HG02943 (cell line): ENCODE measurements around the gene POU2F1.
A peak's percentile ranks its signal among the peaks of the same experiment; 100 is the strongest.
"Not testable (repeated sequence)": the region's sequence is repeated elsewhere in the genome, so short reads cannot be mapped to it uniquely, and the experiment has no call there.

Experiments
- ATAC-seq: cut with Tn5 transposase; IDR thresholded peaks from one replicate; pipeline ENCODE4 v1.9.1; 2021; ENCODE audit warnings: mild to moderate bottlenecking, low read depth, moderate library complexity; ENCODE audit not compliant: unreplicated experiment

Gene POU2F1

DNA sequence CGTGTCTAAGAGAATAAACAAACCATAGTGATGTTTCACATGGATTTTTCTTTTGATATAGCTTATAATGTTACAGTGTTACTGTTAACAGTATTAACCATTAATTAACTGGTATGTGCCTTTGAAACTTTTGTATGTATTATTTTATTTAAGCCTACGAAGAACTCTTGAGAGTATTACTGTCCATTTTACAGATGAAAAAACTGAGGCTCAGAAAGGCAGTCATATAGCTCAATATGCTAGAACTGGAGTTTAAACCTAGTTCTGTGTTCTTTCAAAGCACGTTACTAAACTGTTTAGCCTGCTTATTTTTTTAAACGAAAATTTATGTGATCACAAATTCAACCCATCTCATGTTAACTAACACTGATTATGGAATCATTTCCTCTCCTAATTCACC lies 83.5 kb downstream of the POU2F1 start:
- no peak for ATAC-seq

DNA sequence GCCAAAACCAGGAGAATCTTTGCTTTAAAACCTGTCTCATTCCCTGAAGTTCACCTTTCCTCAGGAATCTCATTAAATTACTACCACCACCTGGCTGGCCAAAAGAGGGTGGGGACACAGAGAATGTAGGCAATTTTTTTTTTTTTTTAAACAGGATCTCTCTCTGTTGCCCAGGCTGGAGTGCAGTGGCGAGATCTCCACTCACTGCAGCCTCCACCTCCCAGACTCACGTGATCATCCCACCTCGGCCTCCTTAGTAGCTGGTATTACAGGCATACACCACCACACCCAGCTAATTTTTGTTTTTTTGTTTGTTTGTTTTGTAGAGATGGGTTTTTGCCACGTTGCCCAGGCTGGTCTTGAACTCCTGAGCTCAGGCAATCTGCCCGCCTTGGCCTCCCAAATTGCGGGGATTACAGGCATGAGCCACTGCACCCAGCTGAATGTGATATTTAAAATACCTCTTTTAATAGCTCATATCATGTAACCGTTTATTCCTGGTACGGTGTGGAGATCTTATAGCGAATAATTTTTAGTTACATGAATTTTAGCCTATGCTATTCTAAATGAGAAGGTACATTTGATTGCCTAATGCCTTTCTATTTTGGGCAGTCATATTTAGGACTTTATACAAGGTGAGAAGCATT lies 84.5 kb downstream of the POU2F1 start:
- no peak for ATAC-seq

DNA sequence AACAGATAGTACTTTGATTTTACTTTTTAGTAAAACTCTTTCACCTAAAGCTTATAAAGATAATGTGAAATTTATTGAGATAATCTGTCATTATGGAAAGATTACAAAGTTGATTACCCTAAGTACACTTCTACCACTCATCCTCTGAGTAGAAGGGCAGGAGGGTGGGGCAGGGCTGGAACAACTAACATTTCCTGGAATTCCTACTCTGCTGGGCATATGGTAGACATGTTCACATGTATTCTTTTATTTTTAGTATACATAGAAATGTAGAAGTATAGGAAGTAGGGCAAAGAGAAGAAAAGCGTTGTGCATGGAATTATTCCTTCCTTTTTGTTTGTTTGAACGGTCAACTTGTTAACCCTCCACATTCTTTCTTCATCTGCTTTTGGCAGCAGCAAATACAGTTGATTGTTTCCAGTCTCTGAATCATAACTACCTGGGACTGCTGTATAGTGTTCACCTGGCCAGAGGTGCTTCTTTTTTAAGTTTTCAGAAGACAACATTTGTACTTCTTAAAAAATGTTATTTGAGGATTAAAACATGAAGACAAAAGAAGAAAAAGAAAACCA lies 85.1 kb downstream of the POU2F1 start:
- no peak for ATAC-seq

DNA sequence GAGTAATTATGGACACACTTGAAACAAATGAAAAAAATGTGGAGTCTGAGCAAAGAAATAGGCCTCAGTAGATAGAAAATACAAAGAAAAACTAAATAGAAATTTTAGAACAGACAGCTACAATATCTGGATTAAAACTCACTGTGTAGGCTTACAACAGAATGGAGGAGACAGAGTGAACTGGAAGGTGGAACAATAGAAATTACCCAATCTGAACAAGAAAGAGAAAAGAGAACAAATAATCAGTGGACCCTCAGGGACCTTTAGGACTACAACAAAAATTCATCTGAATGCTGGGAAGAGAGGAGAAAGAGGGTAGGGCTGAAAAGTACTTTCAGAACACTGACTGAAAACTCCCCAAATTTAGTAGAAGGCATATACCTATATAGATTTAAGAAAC lies 90.0 kb downstream of the POU2F1 start:
- ATAC-seq = no peak

GRCh38 chr1:167312871-167313270 lies 92.2 kb downstream of the POU2F1 start:
- ATAC-seq = no peak

DNA sequence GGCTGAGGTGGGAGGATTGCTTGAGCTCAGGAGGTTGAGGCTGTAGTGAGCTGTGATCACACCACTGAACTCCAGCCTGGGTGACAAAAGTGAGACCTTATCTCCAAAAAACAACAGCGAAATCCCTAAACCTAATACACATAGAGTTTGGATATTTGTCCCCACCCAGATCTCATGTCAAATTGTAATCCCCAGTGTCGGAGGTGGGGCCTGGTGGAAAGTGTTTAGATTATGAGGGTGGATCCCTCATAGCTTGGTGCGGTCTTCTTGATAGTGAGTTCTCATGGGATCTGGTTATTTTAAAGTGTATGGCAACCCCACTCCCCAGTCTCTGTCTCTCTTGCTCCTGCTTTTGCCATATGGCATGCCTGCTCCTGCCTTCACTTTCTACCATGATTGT lies 94.0 kb downstream of the POU2F1 start:
- ATAC-seq = no peak

- ATAC-seq = no peak
Measured at GRCh38 chr1:167317463-167317862, 96.8 kb downstream of the POU2F1 start.

GRCh38 chr1:167319206-167319605 lies 98.5 kb downstream of the POU2F1 start:
- not testable (repeated sequence) for ATAC-seq

DNA sequence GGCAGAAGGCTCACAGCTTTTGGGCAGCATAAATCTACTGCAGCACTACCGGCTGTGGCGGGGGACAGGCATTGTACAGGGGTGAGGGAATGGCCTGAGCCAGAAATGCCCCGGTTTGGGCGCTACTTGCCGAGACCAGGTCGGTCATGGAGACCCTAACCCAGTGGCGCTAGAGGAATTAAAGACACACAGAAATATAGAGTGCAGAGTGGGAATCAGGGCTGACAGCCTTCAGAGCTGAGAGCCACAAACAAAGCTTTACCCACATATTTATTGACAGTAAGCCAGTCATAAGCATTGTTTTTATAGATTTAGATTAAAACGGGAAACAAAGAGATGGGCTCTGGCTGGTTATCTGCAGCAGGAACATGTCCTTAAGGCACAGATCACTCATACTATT lies 101.8 kb downstream of the POU2F1 start:
- ATAC-seq = no peak

DNA sequence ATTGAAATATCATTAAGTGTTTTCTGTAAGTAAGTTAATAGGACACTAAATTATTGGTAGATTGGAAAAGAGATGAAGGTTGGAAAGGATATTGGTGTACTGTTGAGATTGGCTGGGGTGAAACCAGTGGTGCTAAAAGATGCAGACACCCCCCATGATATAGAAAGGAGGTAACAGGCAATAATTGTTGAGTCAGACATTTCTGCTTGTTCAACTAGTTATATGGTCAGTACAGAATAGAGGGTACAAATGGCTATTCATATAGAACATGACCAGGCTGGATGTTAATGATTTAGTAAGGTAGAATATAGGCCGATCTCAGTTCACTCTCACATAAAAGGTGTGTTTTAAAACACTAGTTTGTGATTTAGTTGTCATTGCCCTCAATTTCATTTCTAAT lies 104.5 kb downstream of the POU2F1 start:
- no peak for ATAC-seq

DNA sequence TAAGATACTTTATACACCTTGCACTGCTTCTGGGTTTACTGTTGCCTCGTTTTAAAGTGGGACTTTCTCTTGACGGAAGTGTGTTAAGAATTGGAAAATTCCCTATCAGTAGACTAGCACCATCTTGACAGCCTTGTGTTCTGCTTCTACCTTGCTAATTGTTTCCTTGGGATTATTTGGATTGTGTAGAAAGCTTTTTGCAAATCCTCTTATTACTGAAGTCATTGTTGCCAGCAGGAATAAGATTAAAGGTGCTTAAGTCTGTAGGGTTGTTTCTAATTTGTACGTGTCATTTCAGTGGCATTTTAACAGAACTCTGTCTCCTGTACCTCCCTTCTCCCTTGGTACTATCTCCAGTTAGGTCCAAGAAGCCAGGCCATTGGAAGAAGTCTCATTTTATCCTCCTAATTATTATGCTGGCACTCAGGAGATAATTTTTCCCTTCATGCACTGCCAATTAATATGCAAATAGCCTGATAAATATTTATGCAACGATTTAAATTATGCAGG lies 107.7 kb downstream of the POU2F1 start:
- no peak for ATAC-seq

- peak; percentile 62 for ATAC-seq
Measured at GRCh38 chr1:167328816-167329483, 108.3 kb downstream of the POU2F1 start.

DNA sequence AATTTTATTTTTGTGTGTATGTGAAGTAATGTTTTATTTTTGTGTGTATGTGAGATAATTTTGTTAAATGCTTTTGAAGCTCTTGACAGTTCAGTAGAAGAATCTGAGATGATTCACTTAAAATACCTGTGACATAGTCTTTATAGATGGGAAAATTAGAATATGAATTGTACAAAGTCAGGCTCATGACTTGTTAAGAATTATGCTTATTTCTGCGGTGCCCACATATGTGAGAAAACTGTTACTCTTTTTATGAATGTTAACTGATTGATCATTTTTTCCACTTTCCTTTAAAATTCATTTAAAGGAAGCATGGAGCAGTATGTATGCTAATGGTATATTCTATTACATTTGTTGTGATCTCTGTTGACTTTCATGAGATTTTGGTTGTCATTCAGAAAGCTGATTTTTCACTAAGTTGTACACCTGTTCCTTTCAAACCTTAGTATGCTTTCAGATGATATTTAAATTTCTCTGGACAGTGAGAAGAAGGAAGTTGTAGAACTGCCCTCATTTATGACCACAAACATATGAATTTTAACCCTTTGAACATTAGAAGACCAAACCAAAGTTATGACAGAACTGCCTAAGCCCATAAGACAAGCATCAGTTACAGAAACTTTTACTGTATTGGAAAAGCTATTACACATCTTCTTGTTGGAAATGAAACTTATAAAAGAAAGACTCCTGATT lies 110.1 kb downstream of the POU2F1 start:
- ATAC-seq = no peak

- ATAC-seq = no peak
Measured at GRCh38 chr1:167331650-167332049, 111.0 kb downstream of the POU2F1 start.

DNA sequence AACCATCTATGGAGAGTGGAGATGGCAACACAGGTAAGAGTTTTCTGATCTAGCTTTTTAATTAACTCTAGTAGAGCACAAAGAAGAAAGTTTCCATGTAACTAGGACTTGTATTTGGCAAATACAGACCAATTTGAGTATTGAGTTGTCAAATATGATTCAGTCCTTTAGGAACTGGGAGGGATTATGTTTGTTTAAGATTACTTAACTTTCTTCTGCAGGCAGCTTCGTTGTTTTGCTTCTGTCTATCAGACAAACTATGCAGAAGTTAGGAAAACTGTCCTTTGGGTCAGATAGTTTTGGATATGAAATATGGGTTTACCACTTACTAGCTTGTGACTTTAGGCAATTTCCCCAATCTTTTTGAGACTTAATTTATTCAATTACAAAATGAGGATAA lies 111.8 kb downstream of the POU2F1 start:
- ATAC-seq = no peak

DNA sequence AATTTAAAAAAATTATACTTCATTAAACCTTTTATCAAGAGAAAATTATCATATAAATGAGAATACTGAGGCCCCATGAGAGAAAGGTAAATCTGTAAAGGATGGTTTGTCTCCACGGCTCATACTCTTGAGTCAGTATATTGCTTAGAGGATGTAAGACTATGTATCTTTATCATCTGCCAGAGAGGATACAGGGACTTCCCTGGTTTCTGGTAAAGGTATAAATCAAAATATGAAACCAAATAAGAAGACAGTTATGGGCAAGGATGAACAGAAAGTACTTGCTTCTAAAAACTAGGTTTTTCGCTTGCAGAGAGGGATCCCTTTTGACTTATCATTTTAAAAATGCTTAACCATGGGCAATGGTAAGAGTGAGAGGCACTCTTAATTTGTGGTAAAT lies 112.4 kb downstream of the POU2F1 start:
- no peak for ATAC-seq

GRCh38 chr1:167333703-167334102 lies 113.0 kb downstream of the POU2F1 start:
- no peak for ATAC-seq

- no peak for ATAC-seq
Measured at GRCh38 chr1:167339405-167339804, 118.7 kb downstream of the POU2F1 start.

- ATAC-seq = no peak
Measured at GRCh38 chr1:167342846-167343245, 122.2 kb downstream of the POU2F1 start.

DNA sequence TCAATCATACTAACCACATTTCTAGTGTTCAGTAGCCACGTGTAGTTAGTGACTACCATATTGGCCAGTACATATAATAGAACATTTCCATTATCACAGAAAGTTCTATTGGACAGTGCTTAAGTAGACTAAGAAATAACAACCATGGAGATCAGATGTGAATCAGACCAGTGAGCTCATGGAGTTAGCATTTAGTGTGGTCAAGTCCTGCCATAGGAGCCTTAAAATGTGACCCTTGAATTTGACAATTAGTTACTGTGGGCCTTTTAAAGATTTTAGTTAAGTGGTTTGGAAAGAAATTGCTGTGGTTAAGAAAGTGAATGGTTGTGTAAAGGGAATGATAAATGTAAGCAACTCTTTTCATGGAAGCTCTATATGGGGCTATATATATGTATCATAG lies 123.4 kb downstream of the POU2F1 start:
- ATAC-seq = no peak

DNA sequence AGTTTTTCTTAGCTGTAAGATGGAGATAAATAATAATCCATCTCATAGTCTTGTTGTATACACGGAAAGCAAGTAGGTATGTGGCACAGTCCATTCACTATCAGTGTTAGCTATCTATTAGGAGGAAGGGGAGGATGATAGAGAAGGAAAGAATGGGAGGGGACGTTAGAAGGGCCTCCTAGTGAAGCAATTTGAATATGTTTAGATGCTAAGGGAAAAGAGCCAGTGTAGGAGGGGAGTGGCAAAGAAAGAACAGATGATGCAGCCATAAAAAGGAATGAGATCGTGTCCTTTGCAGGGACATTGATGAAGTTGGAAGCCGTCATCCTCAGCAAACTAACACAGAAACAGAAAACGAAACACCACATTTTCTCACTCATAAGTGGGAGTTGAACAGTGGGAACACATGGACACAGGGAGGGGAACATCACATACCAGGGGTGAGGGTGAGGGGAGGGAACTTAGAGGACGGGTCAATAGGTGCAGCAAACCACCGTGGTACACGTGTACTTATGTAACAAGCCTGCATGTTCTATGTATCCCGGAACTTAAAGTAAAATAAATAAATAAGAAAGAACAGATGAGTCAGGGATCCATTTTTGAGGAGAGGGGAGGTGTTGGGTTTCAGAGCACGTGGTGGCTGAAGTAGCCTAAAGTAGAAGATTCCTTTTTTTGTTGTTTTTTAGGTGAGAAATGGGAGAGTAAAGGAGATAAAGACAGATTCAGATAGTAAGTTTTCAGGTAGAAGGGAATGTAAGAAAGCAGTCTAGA lies 124.1 kb downstream of the POU2F1 start:
- no peak for ATAC-seq
